NCI-H2196 treated with DMSO at 0.1 percent for 48 hours (cell line): ENCODE measurements around the gene APCDD1L.
"Not testable (repeated sequence)": the region's sequence is repeated elsewhere in the genome, so short reads cannot be mapped to it uniquely, and the experiment has no call there.

ENCODE experiments used
- DNase-seq: peaks from one replicate; lab custom pipeline; 2025; ENCODE audit not compliant: unreplicated experiment; lab: John Stamatoyannopoulos, UW

Gene APCDD1L

DNA sequence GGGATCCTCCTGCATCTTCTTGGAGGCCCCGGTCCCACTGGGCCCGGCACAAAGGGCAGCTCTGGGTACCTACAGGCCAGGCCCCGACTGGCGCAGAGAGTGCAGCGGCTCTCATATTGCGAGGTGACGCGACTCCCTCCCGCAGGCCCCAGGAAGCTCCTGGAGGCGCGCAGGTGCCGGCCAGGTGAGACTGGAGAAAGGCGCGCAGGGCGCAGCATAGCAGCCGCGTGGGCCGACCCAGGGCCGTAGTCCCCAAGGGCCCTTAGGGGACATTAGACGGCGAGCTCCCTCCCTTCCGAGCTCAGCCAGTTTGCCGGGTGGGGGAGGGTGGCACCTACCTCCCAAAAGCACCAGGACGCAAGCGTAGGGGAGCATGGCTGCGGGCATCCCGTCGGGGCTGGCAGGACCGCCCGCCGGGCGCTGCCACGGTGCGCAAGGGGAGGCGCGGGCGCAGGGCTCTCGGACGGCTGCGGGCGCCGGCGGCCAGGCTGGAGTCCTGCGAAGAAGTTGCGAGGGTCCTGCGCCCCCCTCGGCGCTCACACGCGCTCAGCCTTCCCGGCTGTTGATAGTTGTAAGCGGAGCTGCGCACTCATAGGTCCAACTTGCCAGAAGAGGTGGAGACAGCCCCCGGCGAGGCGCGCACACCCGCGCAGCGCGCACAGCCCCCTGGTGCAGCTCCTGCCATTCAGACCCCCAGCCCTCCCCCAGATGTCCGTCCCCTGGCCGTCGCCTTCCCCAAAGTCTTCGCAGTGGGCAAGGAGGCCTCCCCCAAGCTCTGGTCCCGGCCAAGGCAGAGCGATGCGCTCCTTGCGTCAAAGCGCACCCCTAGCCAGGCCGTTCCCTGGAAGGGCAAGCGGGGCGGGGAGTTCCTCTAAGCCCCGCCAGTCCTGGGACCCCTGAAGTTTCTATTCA lies 622 bp downstream of the APCDD1L start:
- no peak for DNase-seq

DNA sequence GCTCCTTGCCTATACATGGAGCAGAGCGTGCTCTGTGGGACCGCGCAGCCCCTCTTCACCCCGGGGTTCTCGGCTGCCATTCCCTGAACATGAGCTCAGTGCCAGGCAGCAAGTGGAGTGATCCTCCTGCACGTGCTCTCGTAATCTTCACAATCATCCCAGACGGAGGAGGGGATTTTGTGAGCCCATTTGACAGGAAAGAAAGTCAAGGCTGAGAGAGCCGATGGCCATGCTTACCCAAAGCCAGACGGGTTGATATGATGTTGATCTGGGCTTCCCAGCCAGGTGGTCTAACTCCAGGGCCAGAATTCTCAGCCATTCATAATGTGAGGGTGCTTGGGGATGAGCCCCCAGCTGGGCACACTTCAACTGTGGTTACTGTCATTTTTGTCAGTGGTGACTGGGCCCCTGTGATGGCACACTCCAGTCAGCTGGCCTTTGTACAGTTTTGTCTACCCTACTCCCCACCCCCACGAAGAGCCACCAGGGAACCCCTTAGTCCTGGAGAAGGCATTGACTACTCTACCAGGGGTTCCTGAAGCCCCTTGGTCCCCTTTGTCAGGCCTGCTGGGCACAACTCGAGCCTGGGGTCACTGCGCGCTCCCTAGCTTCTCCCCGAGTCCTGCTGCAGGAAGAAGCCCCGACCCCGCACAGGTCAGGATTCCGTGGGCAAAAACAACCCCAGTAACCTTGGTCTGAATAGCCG lies 1.5 kb downstream of the APCDD1L start:
- no peak for DNase-seq

DNA sequence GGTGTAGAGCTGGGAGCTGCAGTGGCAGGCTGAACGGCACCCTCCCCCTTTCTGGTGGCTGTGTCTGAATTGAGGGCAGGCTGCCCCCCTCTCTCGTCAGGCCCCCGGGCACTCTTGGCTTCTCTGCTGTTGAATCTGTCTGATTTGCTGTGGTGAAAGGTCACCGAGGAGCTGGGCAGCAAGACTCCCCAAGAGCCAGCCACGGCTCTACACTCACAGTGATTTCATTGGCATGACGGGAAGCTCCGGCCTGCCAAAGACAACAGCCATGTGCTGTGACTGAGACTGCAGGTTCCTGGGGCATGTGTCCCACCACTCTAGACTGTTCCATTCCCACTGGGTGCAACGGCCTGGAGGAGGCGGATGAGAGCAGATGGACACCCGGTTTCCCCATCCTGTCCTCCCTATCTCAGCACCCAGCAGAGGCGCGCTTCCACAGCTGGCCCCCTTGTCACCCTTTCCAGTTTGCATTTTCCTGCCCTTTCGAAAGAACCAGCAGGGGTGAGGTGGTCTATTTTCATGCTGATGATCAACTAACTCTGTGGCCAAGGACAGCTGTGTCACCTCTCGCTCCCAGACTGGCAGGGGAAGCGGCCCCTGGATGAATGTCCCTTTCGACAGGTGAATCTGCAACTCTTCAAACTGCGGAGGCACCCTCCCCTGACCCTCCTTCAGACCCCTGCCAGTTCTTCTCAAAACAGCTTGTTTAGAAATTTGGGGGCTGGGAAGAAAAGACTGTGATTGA lies 2.2 kb downstream of the APCDD1L start:
- DNase-seq, result no peak

DNA sequence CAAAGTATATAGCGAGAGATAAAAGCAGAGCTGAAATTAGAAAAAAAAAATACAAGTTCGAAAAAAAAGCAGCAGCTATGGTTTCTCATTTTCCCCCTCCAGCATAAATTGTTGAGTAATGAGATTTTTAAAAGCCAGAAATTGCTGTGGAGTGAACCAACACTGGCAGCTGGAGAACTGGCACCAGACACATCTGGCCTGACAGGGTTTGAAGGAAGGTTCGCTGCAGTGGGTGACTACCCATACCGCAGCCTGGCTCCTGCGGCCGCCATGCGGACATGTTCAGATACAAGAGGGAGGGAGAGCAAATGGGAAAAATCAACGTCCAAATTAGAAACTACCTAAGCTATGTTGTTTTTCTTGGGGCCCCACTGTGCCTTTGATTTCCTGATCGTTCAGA lies 3.3 kb downstream of the APCDD1L start:
- no peak for DNase-seq

DNA sequence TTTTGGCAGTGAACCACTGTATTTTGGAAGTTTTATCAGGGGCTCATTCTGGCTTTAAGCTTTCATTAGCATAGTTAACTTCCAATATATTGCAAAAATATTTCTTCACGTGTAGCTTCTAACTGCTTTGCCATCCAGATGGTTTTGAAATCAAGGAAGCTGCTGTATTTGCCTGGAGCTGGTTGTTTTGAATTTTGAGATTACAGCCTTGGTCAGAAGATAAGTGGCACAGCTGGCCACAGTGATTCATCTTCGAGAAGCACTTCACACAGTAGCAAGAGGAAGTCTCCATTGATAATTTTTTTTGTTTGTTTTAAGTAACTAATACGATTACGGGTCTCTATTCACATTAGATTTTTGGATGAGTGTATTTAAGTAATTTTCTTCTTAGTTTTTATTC lies 3.8 kb downstream of the APCDD1L start:
- no peak for DNase-seq

DNA sequence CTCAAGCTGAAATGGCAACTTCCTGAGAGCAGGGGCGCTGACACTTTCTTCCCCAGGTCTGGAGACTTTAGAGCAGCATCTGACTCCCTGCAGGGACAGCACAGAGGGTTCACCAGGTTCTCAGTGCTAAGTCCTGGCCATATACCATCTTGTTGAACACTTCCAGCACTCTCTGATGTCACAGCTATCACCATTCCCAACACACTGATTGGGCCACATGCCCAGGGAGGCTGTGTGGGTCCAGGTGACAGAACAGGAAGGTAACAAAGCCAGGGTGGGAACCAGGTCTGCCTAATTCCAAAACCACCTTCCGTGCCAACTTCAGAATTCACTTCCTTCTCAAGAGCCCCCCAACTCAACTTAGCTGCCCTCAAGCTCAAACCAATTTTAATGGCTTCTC lies 4.3 kb downstream of the APCDD1L start:
- DNase-seq, result no peak

DNA sequence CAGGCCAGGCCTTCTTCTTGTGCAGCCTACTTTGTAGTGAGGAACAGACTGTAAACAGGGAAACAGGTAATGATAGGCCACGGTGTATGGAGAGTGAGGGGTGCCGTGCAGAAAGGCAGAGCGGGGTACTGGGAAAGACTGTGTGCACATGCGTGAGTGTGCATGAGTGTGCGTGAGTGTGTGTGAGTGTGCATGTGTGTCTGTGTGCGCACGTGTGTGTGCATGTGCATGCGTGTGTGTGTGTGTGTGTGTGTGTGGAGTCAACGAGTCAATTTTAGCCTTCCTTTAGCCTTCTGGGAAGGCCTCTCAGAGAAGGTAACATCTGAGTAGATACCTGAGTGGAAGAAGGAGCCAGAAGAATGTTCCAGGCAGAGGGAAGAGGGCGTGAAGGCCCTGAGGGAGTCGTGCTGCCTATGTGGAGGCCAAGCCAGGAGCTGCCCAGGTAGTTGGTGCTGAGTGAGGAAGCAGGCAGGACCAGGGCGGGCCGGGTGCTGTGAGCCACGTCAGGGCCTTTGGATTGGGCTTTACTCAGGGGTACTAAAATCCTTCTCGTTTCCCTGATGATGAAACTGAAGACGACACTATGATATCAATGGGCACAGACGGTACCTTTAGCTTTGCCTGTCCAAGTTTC lies 6.3 kb downstream of the APCDD1L start:
- DNase-seq, result no peak

DNA sequence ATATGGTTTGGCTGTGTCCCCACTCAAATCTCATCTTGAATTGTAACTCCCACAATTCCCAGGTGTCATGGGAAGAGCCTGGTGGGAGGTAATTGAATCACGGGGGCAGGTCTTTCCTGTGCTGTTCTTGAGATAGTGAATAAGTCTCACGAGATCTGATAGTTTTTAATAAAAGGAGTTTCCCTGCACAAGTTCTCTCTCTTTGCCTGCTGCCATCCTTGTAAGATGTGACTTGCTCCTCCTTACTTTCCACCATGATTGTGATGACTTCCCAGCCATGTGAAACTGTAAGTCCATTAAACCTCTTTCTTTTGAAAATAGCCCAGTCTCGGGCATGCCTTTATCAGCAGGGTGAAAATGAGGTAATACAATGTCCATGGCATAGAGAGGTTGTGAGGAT lies 8.2 kb downstream of the APCDD1L start:
- not testable (repeated sequence) for DNase-seq

DNA sequence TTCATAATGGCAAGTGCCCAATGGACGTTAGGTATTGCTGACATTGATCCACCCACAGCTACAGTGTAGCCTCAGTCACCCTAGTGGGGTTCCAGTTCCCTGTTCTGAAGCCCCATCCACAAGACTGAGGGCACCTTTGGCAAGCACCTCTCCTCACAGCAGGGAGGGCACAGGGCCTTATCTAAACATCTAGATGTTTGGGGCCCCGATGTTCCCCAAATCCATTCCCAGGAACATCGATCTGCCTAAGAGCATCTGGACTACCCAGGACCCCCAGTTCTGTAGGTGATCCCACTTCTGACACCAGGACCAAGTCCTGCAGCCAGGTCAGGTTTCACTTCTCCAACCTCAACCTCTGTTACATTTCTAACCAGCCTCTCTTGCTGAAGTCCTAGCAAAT lies 10.6 kb downstream of the APCDD1L start:
- no peak for DNase-seq

DNA sequence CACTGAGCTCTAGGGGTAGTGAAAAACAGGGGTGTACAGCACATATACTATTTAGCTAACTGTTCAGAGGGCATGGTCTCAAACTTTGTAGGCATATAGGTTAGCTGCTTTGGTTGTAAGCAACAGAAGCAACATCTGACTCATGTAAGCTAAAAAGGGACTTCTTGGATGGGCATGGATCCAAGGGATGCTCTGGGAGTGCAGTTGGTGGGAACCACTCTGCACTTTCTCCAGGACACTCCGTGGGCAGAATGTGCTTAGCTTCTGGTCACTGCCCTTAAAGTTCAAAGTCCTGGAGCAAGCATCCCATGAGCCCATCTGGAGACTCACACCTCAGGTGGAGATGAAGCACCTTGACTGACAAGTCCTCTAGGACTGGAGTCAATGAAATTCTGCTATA lies 11.5 kb downstream of the APCDD1L start:
- DNase-seq, result no peak

DNA sequence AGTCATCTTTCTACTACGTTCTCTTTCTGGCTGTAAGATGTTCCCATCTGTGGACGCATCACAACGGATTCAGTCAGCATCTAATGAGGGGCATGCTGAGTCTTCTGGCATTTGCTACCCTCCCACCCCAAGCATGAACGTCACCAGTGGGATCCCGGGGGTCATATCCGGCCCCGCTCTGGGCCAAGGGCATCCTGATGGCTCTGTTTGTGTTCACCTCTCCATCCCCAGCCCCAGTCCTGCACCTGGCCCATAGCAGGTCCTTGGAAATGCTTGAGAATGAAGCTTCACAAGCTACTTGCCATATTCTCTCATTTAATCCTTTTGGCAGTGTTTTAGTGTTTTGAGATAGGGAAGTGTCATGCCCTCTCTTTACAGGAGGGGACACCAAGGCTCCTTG lies 14.9 kb downstream of the APCDD1L start:
- DNase-seq, result no peak

DNA sequence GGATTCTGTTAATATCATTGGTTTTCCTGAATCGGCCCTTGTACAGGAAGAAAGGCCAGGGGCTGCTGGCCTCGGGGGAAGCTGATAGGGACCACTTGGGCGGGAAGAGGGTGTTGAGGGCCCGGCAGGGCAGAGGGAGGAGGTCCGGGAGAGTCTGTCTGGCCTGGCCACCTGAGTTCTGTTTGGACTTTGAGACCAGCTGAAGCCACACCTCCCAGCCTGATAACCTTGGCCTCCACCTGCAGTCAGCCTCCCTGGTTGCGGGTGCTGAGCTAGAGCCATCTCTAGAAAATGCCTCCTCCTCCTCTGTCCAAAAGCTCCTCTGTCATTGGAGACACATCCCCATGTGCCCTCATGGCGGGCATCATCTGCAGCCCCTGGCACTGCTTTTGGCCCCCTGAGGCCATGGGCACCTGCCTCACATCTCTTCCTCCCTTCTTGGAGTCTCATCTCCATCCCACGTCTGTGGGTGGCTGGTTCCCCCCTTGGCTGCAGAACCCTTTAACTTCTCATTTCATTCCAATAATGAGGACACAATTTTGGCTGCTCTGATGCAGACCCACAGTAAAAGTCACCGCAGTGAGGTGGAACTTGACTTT lies 16.6 kb downstream of the APCDD1L start:
- no peak for DNase-seq

DNA sequence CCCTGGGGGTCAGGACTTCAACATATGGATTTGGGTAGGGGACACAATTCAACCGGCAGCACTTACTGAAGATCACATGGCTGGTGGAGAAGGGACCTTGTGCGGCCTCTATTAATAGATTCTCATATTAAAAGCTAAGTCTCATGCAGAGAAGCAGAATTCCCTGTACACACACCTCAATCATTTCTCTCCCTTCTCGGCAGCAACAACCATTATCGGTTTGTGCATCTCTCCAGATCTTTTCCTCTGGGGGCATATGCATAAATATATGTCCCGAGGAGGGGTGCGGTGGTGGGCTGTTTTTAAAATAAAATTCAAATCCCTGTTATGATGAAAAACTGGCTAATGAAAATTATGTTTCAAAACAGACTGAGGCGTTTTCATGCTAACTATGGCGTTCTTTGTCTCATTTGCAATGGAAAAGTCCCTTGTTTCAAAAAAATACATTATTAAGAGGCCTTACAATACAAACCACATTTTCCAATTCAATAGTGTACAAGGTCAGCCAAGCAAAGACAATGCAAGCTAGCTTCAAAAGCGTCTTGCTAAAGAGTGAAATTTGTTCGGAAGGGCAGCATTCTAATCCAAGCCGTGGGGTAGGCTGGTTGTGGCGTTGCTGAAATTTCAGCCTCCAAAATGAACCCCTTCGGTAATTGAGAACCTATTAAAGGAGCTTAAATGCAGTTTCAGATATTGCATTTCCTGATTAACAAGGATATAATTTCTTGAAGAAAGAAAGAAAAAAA lies 17.3 kb downstream of the APCDD1L start:
- DNase-seq, result no peak

DNA sequence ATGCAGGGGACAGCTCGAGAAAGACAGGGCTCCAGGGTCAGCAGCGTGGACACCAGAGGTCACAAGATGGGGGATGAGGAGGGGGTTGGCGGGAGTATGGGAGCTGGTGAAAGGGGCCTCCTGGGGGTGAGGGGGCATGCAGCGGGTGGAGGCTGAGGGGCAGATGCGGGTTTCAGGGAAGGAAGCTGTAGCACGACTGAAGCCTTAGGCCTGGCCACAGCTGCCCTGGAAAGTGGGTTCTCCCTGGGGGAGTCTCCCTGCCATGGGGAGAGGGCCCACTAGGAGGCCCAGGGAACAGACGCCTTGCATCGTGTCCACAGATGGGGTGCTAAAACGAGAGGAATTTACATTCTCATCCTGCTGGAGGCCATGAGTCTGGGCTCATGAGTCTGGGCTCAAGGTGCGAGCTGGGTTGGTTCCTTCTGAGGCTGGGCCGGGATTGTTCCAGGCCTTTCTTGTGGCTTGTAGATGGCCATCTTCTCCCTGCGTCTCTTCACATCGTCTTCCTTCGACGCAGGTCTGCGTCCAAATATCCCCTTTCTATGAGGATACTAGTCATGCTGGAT lies 18.0 kb downstream of the APCDD1L start:
- no peak for DNase-seq

DNA sequence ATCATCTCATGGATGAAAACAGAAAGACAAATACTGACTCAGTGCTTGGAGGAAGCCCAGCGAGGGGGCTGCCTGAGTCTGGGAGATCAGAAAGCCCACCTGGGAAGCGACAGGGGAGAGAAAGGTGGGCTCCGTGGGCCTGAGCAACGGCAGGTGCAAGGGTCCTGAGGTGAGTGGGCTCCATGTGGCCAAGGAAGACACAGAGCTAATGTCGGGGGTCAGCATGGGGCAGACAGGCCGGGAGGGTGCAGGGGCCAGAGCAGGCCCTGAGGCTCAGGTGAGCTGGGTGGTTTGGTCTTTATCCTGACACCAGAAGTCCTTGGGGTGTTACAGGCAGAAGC lies 18.8 kb downstream of the APCDD1L start:
- no peak for DNase-seq

DNA sequence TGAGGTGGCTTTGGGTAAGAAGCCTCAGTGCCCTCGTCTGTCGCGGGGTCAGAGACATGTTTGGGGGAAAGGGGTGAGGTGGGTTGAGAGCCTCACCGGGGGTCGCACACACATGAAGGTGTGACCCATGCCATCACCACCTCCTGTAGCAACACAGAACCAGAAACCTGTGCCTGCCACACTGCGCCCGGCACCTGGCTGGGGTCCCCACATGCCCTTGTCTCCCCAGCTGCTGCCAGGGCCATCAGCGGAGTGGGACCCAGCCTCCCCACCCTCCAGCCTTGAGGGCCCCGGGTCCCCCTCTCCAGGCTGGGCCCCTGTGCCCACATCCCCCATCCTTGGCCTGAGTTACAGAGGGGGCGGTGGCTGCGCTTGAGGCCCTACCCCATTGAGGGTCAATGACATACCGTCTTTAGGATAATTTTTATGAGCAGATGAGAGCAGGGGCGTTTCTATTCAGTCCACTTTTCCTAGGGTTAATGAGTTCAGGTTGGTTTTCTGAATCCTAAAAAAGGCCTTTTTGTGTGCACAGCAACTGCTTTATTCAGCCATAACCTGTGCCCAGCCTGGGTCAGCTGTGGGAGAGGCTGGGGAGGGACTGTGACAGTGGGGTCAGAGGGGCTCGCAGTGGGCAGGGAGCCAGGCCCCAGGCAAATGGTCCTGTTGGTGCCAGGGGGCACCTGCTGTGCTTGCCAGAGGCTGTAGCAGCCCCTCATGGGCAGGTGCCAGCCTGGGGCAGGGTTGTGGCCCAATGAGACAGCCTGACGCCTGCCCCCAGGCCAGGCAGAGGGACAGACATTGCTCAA lies 19.4 kb downstream of the APCDD1L start:
- no peak for DNase-seq

DNA sequence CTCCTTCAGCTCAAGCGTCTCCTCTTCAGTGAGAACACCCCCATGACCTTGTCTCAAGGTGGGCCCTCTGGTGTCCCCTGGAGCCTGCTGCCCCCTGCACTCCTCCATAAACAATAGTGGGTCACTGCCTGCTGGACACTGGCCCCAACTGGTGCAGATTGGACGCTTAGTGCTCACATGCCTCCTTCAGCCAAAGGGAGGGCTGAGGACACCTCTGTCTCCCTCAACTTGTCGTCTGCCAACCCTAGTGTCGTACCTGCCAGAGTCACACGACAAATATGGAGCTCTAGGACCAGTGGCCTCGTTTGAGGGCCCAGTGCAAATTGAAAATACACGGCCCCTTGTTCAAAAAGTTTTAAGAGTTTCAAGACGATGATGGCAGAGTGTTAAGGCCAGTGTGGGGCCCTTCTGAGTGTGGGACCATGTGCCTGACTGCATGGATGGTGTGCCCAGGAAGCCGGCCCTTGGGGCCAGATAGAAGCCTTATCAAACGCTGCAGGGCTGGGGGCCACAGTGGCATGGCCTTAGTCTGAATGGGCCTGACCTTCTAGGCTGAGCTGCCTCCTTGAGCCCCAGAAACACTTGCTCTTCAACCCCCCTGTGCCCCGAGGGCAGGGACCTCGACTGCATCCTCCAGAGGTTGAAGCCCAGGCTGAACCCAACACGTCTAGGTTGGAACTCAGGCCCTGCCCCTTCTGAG lies 20.1 kb downstream of the APCDD1L start:
- DNase-seq, result no peak

DNA sequence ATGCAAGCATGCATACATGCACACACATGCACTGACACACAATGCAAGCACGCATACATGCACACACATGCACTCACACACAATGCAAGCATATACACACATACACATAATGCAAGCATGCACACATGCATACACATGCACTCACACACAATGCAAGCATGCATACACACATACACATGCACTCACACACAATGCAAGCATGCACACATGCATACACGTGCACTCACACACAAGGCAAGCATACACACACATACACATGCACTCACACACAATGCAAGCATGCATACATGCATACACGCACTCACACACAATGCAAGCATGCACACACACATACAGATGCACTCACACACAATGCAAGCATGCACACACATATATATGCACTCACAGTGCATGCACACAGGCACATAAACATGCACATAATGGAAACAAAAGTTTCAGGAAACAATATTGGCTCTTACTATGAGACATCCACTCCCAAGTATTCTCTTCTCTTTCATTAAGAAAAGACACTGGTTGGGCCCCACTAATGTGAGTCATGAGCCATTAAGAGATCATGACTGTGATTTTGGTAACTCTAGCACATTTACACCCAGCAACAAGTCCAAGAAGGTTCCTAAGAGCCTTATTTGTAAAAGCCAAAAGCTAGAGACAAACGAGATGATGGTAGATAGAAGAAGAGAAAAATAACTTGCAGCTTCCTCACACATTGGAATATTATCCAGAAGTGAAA lies 22.2 kb downstream of the APCDD1L start:
- no peak for DNase-seq
